Neural cell (in vitro differentiated cells): ENCODE results near the gene CDKL1. TPM values are rescaled to one million over a fixed set of nuclear protein-coding genes. Genes with fewer than 3 reads are reported as not detected.

ENCODE experiments used
- H2AFZ ChIP-seq: fragments of 200-600, 300-800 bp; sonication (generic), shearing (Covaris generic); 2 replicates; pipeline ENCODE4 v1.6.0; 2014; ENCODE audit warnings: low read depth, mild to moderate bottlenecking, antibody characterized with exemption, low read length, moderate library complexity
- H3F3A ChIP-seq: fragments of 200-600 bp; shearing (Covaris generic); 2 replicates; pipeline ENCODE4 v1.6.1; 2016; ENCODE audit warnings: mild to moderate bottlenecking, moderate library complexity, mixed read lengths, antibody characterized with exemption, low read length; ENCODE audit not compliant: insufficient read depth, poor library complexity, severe bottlenecking
- H3K27ac ChIP-seq: fragments of 200-600, 300-800 bp; sonication (generic), shearing (Covaris generic); 2 replicates; pipeline ENCODE4 v1.5.1; 2014; ENCODE audit warnings: mild to moderate bottlenecking, low read length, moderate library complexity
- H3K27me3 ChIP-seq: fragments of 300-800, 200-600 bp; sonication (generic), shearing (Covaris generic); 2 replicates; pipeline ENCODE4 v1.6.0; 2014; ENCODE audit warnings: mild to moderate bottlenecking, low read depth, low read length, moderate library complexity; ENCODE audit not compliant: insufficient read depth
- H3K36me3 ChIP-seq: fragments of 300-800, 200-600 bp; sonication (generic), shearing (Covaris generic); 2 replicates; pipeline ENCODE4 v1.5.1; 2014; ENCODE audit warnings: mild to moderate bottlenecking, antibody characterized with exemption, low read length, moderate library complexity; ENCODE audit not compliant: insufficient read depth
- H3K4me2 ChIP-seq: fragments of 300-800, 200-600 bp; sonication (generic), shearing (Covaris generic); 2 replicates; pipeline ENCODE4 v1.6.0; 2014; ENCODE audit warnings: mild to moderate bottlenecking, low read length
- H3K4me3 ChIP-seq: fragments of 300-800, 200-600 bp; sonication (generic), shearing (Covaris generic); 2 replicates; pipeline ENCODE4 v1.5.1; 2014; ENCODE audit warnings: mild to moderate bottlenecking, low read length, moderate library complexity
- H3K79me2 ChIP-seq: fragments of 200-600 bp; shearing (Covaris generic); replicated peaks from 2 replicates; pipeline ENCODE4 v1.6.0; 2014; ENCODE audit warnings: mild to moderate bottlenecking, low read length, moderate library complexity; ENCODE audit not compliant: insufficient read depth
- H3K9ac ChIP-seq: fragments of 300-800, 200-600 bp; sonication (generic), shearing (Covaris generic); 2 replicates; pipeline ENCODE4 v1.6.1; 2016; ENCODE audit warnings: mild to moderate bottlenecking, low read length, mixed read lengths
- H3K9me2 ChIP-seq: fragments of 200-600 bp; shearing (Covaris generic); 2 replicates; pipeline ENCODE4 v1.6.1; 2016; ENCODE audit warnings: mild to moderate bottlenecking, low read length, mixed read lengths; ENCODE audit not compliant: insufficient read depth
- H3K9me3 ChIP-seq: fragments of 200-600, 300-800 bp; sonication (generic), shearing (Covaris generic); 2 replicates; pipeline ENCODE4 v1.6.1; 2016; ENCODE audit warnings: mild to moderate bottlenecking, mixed run types, low read length, moderate library complexity, mixed read lengths
- H4K20me1 ChIP-seq: fragments of 200-600 bp; shearing (Covaris generic); 2 replicates; pipeline ENCODE4 v1.6.1; 2016; ENCODE audit warnings: mild to moderate bottlenecking, mixed run types; ENCODE audit not compliant: insufficient read depth
- CTCF ChIP-seq: fragments of 450-650 bp; IDR thresholded peaks from 2 replicates; pipeline ENCODE4 v1.5.1; 2014; ENCODE audit warnings: antibody characterized with exemption, mild to moderate bottlenecking, moderate library complexity; ENCODE audit not compliant: poor library complexity, severe bottlenecking
- EP300 ChIP-seq: fragments of 450-650 bp; conservative IDR thresholded peaks from 2 replicates; pipeline ENCODE4 v1.6.1; 2014; ENCODE audit warnings: antibody characterized with exemption, mild to moderate bottlenecking, moderate library complexity; ENCODE audit not compliant: poor library complexity, severe bottlenecking
- EZH2 ChIP-seq: fragments of 200-600, 300-800 bp; shearing (Covaris generic), sonication (generic); IDR thresholded peaks from 2 replicates; pipeline ENCODE4 v1.6.1; 2014; ENCODE audit warnings: antibody characterized with exemption, low read length, borderline replicate concordance, mild to moderate bottlenecking; ENCODE audit not compliant: insufficient read depth, poor library complexity, severe bottlenecking
- MXI1 ChIP-seq: fragments of 450-650 bp; conservative IDR thresholded peaks from 2 replicates; pipeline ENCODE4 v1.6.1; 2014; ENCODE audit warnings: antibody characterized with exemption, mild to moderate bottlenecking; ENCODE audit not compliant: poor library complexity, severe bottlenecking
- POLR2AphosphoS5 ChIP-seq: IDR thresholded peaks from 2 replicates; pipeline ENCODE4 v1.6.1; 2012
- RAD21 ChIP-seq: fragments of 450-650 bp; conservative IDR thresholded peaks from 2 replicates; pipeline ENCODE4 v1.6.1; 2014; ENCODE audit warnings: antibody characterized with exemption, mild to moderate bottlenecking, moderate library complexity
- REST ChIP-seq: IDR thresholded peaks from 2 replicates; pipeline ENCODE4 v1.6.1; 2012; ENCODE audit warnings: borderline replicate concordance
- SMC3 ChIP-seq: fragments of 450-650 bp; conservative IDR thresholded peaks from 2 replicates; pipeline ENCODE4 v1.6.1; 2014; ENCODE audit warnings: antibody characterized with exemption, mild to moderate bottlenecking, moderate library complexity; ENCODE audit not compliant: poor library complexity
- TAF1 ChIP-seq: IDR thresholded peaks from 2 replicates; pipeline ENCODE4 v1.6.1; 2012; ENCODE audit warnings: low read depth
- polyA plus RNA-seq: library from polyadenylated mRNA; depleted of rRNA; stranded (reverse); fragments of >200 nt; gene quantifications from 2 replicates; pipeline ENCODE4 v1.2.3, GENCODE V29; 2014

The CDKL1 gene
- polyA plus RNA-seq, 1 donor from 2014 or later, result 3.1 TPM

GRCh38 chr14:50423529-50423928, 26.8 kb upstream of the CDKL1 start:
- Histone ChIP-seq H3K4me3 (no peak overlapping the region), H3F3A (no peaks in the 10 kb centered on the region), H3K79me2 (no peaks in the 10 kb centered on the region), H3K9ac (no peak overlapping the region), H3K27ac (no peak overlapping the region), H3K9me2 (no peaks in the 10 kb centered on the region), H2AFZ (no peak overlapping the region), H3K9me3 (no peaks in the 10 kb centered on the region), H3K4me2 (no peak overlapping the region), H4K20me1 (no peaks in the 10 kb centered on the region), H3K36me3 (peaks cover 24% of the 10 kb centered on the region), H3K27me3 (no peaks in the 10 kb centered on the region)
- TF ChIP-seq POLR2AphosphoS5, result no peak
- TF ChIP-seq REST, result no peak
- TF ChIP-seq EZH2, result no peak
- TF ChIP-seq RAD21, result no peak
- no peak for TF ChIP-seq CTCF
- no peak for TF ChIP-seq MXI1
- no peak for TF ChIP-seq TAF1
- TF ChIP-seq EP300, result no peak
- no peak for TF ChIP-seq SMC3

- H3K4me3 ChIP-seq, result no peak overlapping the region
- no peaks in the 10 kb centered on the region for H3K9me2 ChIP-seq
- no peak overlapping the region for H3K4me2 ChIP-seq
- no peaks in the 10 kb centered on the region for H3K9me3 ChIP-seq
- TF ChIP-seq MXI1 (no peak), SMC3 (no peak), POLR2AphosphoS5 (no peak), EZH2 (no peak), TAF1 (no peak), REST (no peak), CTCF (no peak), RAD21 (no peak), EP300 (no peak)
- H3F3A ChIP-seq, result no peaks in the 10 kb centered on the region
- no peak overlapping the region for H3K9ac ChIP-seq
- no peaks in the 10 kb centered on the region for H3K79me2 ChIP-seq
- H2AFZ ChIP-seq, result no peak overlapping the region
- no peaks in the 10 kb centered on the region for H3K27me3 ChIP-seq
- H4K20me1 ChIP-seq, result no peaks in the 10 kb centered on the region
- no peak overlapping the region for H3K27ac ChIP-seq
- peaks cover 27% of the 10 kb centered on the region for H3K36me3 ChIP-seq
These were observed 24.8 kb upstream of the CDKL1 start for GRCh38 chr14:50421499-50421898.
